ENCODE results near the gene L3MBTL1. TPM values are rescaled to one million over a fixed set of nuclear protein-coding genes. Genes with fewer than 3 reads are reported as not detected.

L3MBTL1 gene
- total and polyA plus RNA-seq, 4 donors: 22.1 to 52.8 (median 29.5) TPM

Small RNA genes within 50 kb of the gene (small RNA-seq; reads per million reads assigned to genes)
- not detected for gene RNU6-1251P (ENCODE audit: low replicate concordance)

Other genes starting within 250 kb of the L3MBTL1 start
- gene SRSF6, start 49.8 kb upstream of the L3MBTL1 start, total RNA-seq: 100 to 1,000 TPM in 1 of 2 donors, 10 to 100 TPM in 1; 60.0 to 102 TPM
- gene SRSF6, start 49.8 kb upstream of the L3MBTL1 start, polyA plus RNA-seq (ENCODE audit: insufficient read length in 2 of 2): 100 to 1,000 TPM; 234 to 247 TPM
- gene SGK2, start 51.3 kb downstream of the L3MBTL1 start, total RNA-seq: 10 to 100 TPM in 1 of 2 donors, 1 to 10 TPM in 1; 6.4 to 20.7 TPM
- 10 to 100 TPM; 10.4 to 14.5 TPM for gene SGK2, start 51.3 kb downstream of the L3MBTL1 start, polyA plus RNA-seq (ENCODE audit: insufficient read length in 2 of 2)
- 10 to 100 TPM; 49.0 to 67.3 TPM for gene IFT52, start 83.2 kb downstream of the L3MBTL1 start, total RNA-seq
- 10 to 100 TPM; 58.3 to 59.8 TPM for gene IFT52, start 83.2 kb downstream of the L3MBTL1 start, polyA plus RNA-seq (ENCODE audit: insufficient read length in 2 of 2)
- 1 to 10 TPM; 1.9 to 6.9 TPM for gene MYBL2, start 159.4 kb downstream of the L3MBTL1 start, total RNA-seq
- gene MYBL2, start 159.4 kb downstream of the L3MBTL1 start, polyA plus RNA-seq (ENCODE audit: insufficient read length in 2 of 2): 10 to 100 TPM; 13.8 to 14.8 TPM
- under 1 TPM in 1 of 2 donors, not detected in 1; 0.40 TPM for gene GTSF1L, start 219.3 kb downstream of the L3MBTL1 start, total RNA-seq
- gene GTSF1L, start 219.3 kb downstream of the L3MBTL1 start, polyA plus RNA-seq (ENCODE audit: insufficient read length in 2 of 2): not detected